ENCODE results near the gene OXA1L. TPM values are rescaled to one million over a fixed set of nuclear protein-coding genes. Genes with fewer than 3 reads are reported as not detected.

Gene OXA1L
- total and polyA plus RNA-seq, 2 of the 13 experiments (the other 11 are each of a cell fraction or from before 2014, with no cell fraction given): 230 to 589 TPM

- TF ChIP-seq RFXAP (CRISPR knock-in tag; IDR thresholded peaks at IDR 0.05; ENCODE audit: borderline replicate concordance) (0 out of 2 replicates have a peak, but pooled peaks have one; percentile 14), POLR2G (IDR thresholded peaks at IDR 0.05; ENCODE audit: low read depth, low read length) (no peak), ZBTB37 (CRISPR knock-in tag; IDR thresholded peaks at IDR 0.05) (no peak), ZNF576 (CRISPR knock-in tag; IDR thresholded peaks at IDR 0.05) (0 out of 2 replicates have a peak, but pooled peaks have one; percentile 11), NONO (IDR thresholded peaks at IDR 0.05) (no peak), NONO (CRISPR knock-in tag; conservative IDR thresholded peaks at IDR 0.05) (peak; percentile 45; the same call in 1 of the 2 replicates), ZNF616 (CRISPR knock-in tag; IDR thresholded peaks at IDR 0.05; ENCODE audit: low read depth) (no peak)
Observed at GRCh38 chr14:22773162-22774010, 6.9 kb downstream of the OXA1L start (continued).

- 95% methylated on average over 10 of the region's 10 CpGs for WGBS (ENCODE audit: low lambda C conversion rate)
- no peak for TF ChIP-seq ISL2 (CRISPR knock-in tag; IDR thresholded peaks at IDR 0.05)
- no peak for TF ChIP-seq BORCS8-MEF2B (CRISPR knock-in tag; IDR thresholded peaks at IDR 0.05)
- peak; percentile 74 for TF ChIP-seq AGO2 (optimal IDR thresholded peaks at IDR 0.05; ENCODE audit: low read depth, low read length)
- TF ChIP-seq THAP7 (CRISPR knock-in tag; IDR thresholded peaks at IDR 0.05): peak; percentile 49; the same call in 1 of the 2 replicates
- peak; percentile 64 for TF ChIP-seq RBM22 (optimal IDR thresholded peaks at IDR 0.05; ENCODE audit: low read length)
- peak; percentile 72 for TF ChIP-seq RBFOX2 (IDR thresholded peaks at IDR 0.05; ENCODE audit: low read depth, low read length)
- TF ChIP-seq MLLT10 (CRISPR knock-in tag; IDR thresholded peaks at IDR 0.05): no peak
- TF ChIP-seq ZNF790 (CRISPR knock-in tag; IDR thresholded peaks at IDR 0.05; ENCODE audit: borderline replicate concordance): no peak
- TF ChIP-seq POLR2G (IDR thresholded peaks at IDR 0.05; ENCODE audit: low read depth, low read length): peak; percentile 73
- peak; percentile 24; the same call in 1 of the 2 replicates for TF ChIP-seq NFE2L2 (IDR thresholded peaks at IDR 0.05; ENCODE audit: low read length)
- TF ChIP-seq ZBTB33 (CRISPR knock-in tag; IDR thresholded peaks at IDR 0.05): 0 out of 2 replicates have a peak, but pooled peaks have one; percentile 18
Observed at GRCh38 chr14:22774011-22774706, 7.7 kb downstream of the OXA1L start.

More at GRCh38 chr14:22774011-22774706, 7.7 kb downstream of the OXA1L start:
- Histone ChIP-seq H3K9ac (ENCODE audit: insufficient read depth, low read depth, low read length) (no peak overlapping the region), H3K4me3 (replicated peaks in 1 of 3; ENCODE audit: insufficient read depth in 1 of 3, low read depth in 2 of 3, low read length in 3 of 3) (no peak overlapping the region), H3K27ac (ENCODE audit: extremely low read length, insufficient read depth, low read length) (no peak overlapping the region), H3K4me2 (ENCODE audit: low read depth, low read length) (no peak overlapping the region), H3K79me2 (ENCODE audit: insufficient read depth, low read length) (no peaks in the 10 kb centered on the region), H2AFZ (ENCODE audit: low read length) (no peak overlapping the region), H3K9me3 (ENCODE audit: low read length) (no peaks in the 10 kb centered on the region), H4K20me1 (ENCODE audit: insufficient read depth, low read length) (no peaks in the 10 kb centered on the region), H3K36me3 (replicated peaks in 1 of 2; ENCODE audit: control insufficient read depth in 1 of 2, insufficient read depth in 2 of 2, low read length in 2 of 2) (peaks cover 28 to 31% of the 10 kb centered on the region in 2 experiments), H3K27me3 (ENCODE audit: control insufficient read depth in 1 of 2, insufficient read depth in 2 of 2, low read length in 2 of 2) (no peaks in the 10 kb centered on the region), H3K4me1 (ENCODE audit: insufficient read depth, low read length) (peaks cover 12% of the 10 kb centered on the region; the same call in 1 of the 2 replicates)
- ATAC-seq (no peak), FAIRE-seq (no peak), DNase-seq (ENCODE audit: low spot score) (no peak)
- in situ Hi-C loops (cut with HindIII; ENCODE audit: extremely low pct_ligation_motif_present, low pct_unique_long_range_greater_than_20kb) (loop anchor here (10.0 kb wide), 1 partner anchor 81 kb away; no protein-coding TSS in a partner anchor), intact Hi-C loops (cut with micrococcal nuclease; ENCODE audit: unreplicated experiment) (no loop called here)
- ChIA-PET CTCF (ENCODE audit: low intra/inter-chr PET ratio, low total read pairs) (no interaction called here), POLR2A (interaction anchor here (0.5 to 3.1 kb wide), 12 partner anchors 8 to 233 kb away, joined by 3 to 22 read pairs (median 4); partner anchors contain the start of genes DAD1 and OXA1L)
- no TSS peak for BruUV-seq (replicated peaks)

All from HepG2 (cell line).